ENCODE results near the gene PARL.

Gene PARL

GRCh38 chr3:183920416-183920815, 35.7 kb upstream of the PARL start:
- TF ChIP-seq FOXP2 (optimal IDR thresholded peaks at IDR 0.05; ENCODE audit: borderline replicate concordance, extremely low read depth, extremely low read length, insufficient read depth) = no peak
- no peak for TF ChIP-seq REST (IDR thresholded peaks at IDR 0.05; ENCODE audit: insufficient read depth in 1 of 2, low read depth in 2 of 2, low read length in 2 of 2)
- no peak for TF ChIP-seq SIN3A (IDR thresholded peaks at IDR 0.05; ENCODE audit: borderline replicate concordance, insufficient read depth, low read length)
- no peak for TF ChIP-seq TAF1 (IDR thresholded peaks at IDR 0.05; ENCODE audit: borderline replicate concordance, insufficient read depth, low read length)
- no peak for TF ChIP-seq POLR2AphosphoS5 (IDR thresholded peaks at IDR 0.05; ENCODE audit: low read depth, low read length)

- TF ChIP-seq FOXP2 (optimal IDR thresholded peaks at IDR 0.05; ENCODE audit: borderline replicate concordance, extremely low read depth, extremely low read length, insufficient read depth) (no peak), POLR2AphosphoS5 (IDR thresholded peaks at IDR 0.05; ENCODE audit: low read depth, low read length) (no peak), REST (IDR thresholded peaks at IDR 0.05; ENCODE audit: insufficient read depth in 1 of 2, low read depth in 2 of 2, low read length in 2 of 2) (no peak), TAF1 (IDR thresholded peaks at IDR 0.05; ENCODE audit: borderline replicate concordance, insufficient read depth, low read length) (no peak), SIN3A (IDR thresholded peaks at IDR 0.05; ENCODE audit: borderline replicate concordance, insufficient read depth, low read length) (no peak)
Observed at GRCh38 chr3:183918178-183918577, 33.5 kb upstream of the PARL start.

GRCh38 chr3:183917776-183918175, 33.1 kb upstream of the PARL start:
- TF ChIP-seq POLR2AphosphoS5 (IDR thresholded peaks at IDR 0.05; ENCODE audit: low read depth, low read length) = no peak
- TF ChIP-seq FOXP2 (optimal IDR thresholded peaks at IDR 0.05; ENCODE audit: borderline replicate concordance, extremely low read depth, extremely low read length, insufficient read depth) = no peak
- no peak for TF ChIP-seq TAF1 (IDR thresholded peaks at IDR 0.05; ENCODE audit: borderline replicate concordance, insufficient read depth, low read length)
- TF ChIP-seq REST (IDR thresholded peaks at IDR 0.05; ENCODE audit: insufficient read depth in 1 of 2, low read depth in 2 of 2, low read length in 2 of 2) = no peak
- no peak for TF ChIP-seq SIN3A (IDR thresholded peaks at IDR 0.05; ENCODE audit: borderline replicate concordance, insufficient read depth, low read length)

GRCh38 chr3:183914856-183915255, 30.2 kb upstream of the PARL start:
- TF ChIP-seq TAF1 (IDR thresholded peaks at IDR 0.05; ENCODE audit: borderline replicate concordance, insufficient read depth, low read length) (no peak), REST (IDR thresholded peaks at IDR 0.05; ENCODE audit: insufficient read depth in 1 of 2, low read depth in 2 of 2, low read length in 2 of 2) (no peak), POLR2AphosphoS5 (IDR thresholded peaks at IDR 0.05; ENCODE audit: low read depth, low read length) (no peak), FOXP2 (optimal IDR thresholded peaks at IDR 0.05; ENCODE audit: borderline replicate concordance, extremely low read depth, extremely low read length, insufficient read depth) (no peak), SIN3A (IDR thresholded peaks at IDR 0.05; ENCODE audit: borderline replicate concordance, insufficient read depth, low read length) (no peak)

- TF ChIP-seq FOXP2 (optimal IDR thresholded peaks at IDR 0.05; ENCODE audit: borderline replicate concordance, extremely low read depth, extremely low read length, insufficient read depth) (no peak), TAF1 (IDR thresholded peaks at IDR 0.05; ENCODE audit: borderline replicate concordance, insufficient read depth, low read length) (no peak), SIN3A (IDR thresholded peaks at IDR 0.05; ENCODE audit: borderline replicate concordance, insufficient read depth, low read length) (no peak)
Observed at GRCh38 chr3:183913580-183913920, 28.9 kb upstream of the PARL start.
